ENCODE measurements around the gene SEMA4G. TPM values are rescaled to one million over a fixed set of nuclear protein-coding genes. Genes with fewer than 3 reads are reported as not detected.

SEMA4G gene
- total and polyA plus RNA-seq, 2 of the 13 experiments (the other 11 are each of a cell fraction or from before 2014, with no cell fraction given) = 46.2 to 207 TPM

- TF ChIP-seq ATF2 (CRISPR knock-in tag; IDR thresholded peaks at IDR 0.05) (no peak), E2F1 (CRISPR knock-in tag; IDR thresholded peaks at IDR 0.05) (no peak), KDM5B (CRISPR knock-in tag; IDR thresholded peaks at IDR 0.05; ENCODE audit: borderline replicate concordance) (no peak), SNAI1 (CRISPR knock-in tag; IDR thresholded peaks at IDR 0.05; ENCODE audit: borderline replicate concordance) (no peak), ZNF670 (CRISPR knock-in tag; IDR thresholded peaks at IDR 0.05; ENCODE audit: borderline replicate concordance) (no peak), ZNF180 (CRISPR knock-in tag; IDR thresholded peaks at IDR 0.05; ENCODE audit: borderline replicate concordance, low read depth) (no peak), ZNF407 (CRISPR knock-in tag; IDR thresholded peaks at IDR 0.05; ENCODE audit: not compliant biosample characterization) (no peak), CAMTA2 (CRISPR knock-in tag; IDR thresholded peaks at IDR 0.05; ENCODE audit: borderline replicate concordance) (no peak), AGO1 (IDR thresholded peaks at IDR 0.05; ENCODE audit: low read depth, low read length, poor library complexity, severe bottlenecking) (no peak), ZNF20 (CRISPR knock-in tag; IDR thresholded peaks at IDR 0.05) (no peak), PAWR (CRISPR knock-in tag; IDR thresholded peaks at IDR 0.05; ENCODE audit: borderline replicate concordance) (0 out of 2 replicates have a peak, but pooled peaks have one; percentile 3), ZNF703 (CRISPR knock-in tag; IDR thresholded peaks at IDR 0.05; ENCODE audit: borderline replicate concordance) (no peak; the same call in 1 of the 2 replicates)
These were observed 991 bp downstream of the SEMA4G start (continued) for GRCh38 chr10:100970076-100970913.
